Embryonic facial prominence (tissue), 1 donor: ENCODE results near the gene LGI4.
"Not testable (repeated sequence)": the region's sequence is repeated elsewhere in the genome, so short reads cannot be mapped to it uniquely, and the experiment has no call there.

Source experiments
- DNase-seq: peaks from one replicate; pipeline ENCODE4 v3.0.0-alpha.2; 2016; ENCODE audit errors: extremely low spot score

LGI4 gene

DNA sequence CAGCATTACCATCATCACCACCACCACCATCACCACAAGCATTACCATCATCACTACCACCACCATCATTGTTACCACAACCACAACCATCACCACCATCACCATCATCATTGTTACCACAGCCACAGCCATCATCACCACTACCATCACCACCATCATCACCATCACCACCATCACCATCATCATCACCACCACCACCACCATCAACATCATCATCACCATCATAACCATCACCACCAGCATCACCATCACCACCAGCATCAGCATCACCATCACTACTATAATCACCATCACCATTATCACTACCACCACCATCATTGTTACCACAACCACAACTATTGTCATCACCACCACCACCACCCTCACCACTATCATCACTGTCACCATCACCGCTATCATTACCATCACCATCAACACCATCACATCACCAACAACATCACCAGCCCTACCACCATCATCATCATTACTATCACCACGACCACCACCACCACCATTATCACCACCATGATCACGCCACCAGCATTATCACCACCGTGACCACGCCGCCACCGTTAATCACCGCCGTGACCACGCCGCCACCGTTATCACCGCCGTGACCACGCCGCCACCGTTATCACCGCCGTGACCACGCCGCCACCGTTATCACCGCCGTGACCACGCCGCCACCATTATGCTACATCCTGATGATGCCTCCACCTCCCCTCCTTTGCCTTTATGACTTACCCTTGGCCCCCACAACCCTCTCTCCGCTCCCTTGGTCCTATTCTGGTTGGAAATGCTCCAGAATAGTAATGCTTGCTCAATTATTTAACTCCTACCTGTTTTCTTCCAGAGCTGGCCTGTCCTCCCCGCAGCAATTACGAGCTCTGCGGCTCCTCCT, 29.2 kb downstream of the LGI4 start:
- no peak for DNase-seq

DNA sequence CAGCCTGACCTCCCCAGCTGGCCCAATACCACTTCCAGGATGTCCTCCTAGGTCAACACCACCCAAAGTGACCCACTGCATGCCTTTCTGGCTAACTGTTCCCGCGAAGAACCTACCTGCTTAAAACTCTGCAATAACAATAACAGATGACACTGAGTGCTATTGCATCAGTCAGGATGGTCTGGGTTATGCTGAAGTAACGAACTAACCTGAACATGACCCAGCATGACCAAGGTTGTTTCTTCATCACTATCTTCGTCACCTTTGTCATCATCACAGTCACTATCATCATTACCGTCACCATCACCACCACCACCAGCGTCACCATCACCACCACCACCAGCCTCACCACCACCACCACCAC, 29.8 kb downstream of the LGI4 start:
- DNase-seq: no peak

DNA sequence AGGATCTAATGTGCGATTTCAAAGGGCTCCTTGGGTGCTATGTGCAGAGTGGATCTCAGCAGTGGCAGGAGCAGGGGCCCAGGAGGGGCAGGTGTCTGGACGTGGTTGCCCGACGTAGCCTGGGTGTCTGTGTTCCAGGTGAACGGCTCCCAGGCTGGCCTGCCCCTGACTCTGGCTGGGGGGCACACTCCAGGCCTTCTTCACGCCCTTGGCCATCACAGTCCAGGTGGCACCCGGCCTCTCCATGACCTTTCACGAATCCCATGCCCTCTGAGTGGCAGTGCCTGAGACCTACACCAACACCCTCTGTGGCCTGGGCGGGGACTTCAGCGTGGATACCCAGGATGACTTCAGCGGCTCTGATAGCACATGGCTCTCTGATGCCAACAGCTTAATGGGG, 30.5 kb downstream of the LGI4 start:
- DNase-seq: no peak

DNA sequence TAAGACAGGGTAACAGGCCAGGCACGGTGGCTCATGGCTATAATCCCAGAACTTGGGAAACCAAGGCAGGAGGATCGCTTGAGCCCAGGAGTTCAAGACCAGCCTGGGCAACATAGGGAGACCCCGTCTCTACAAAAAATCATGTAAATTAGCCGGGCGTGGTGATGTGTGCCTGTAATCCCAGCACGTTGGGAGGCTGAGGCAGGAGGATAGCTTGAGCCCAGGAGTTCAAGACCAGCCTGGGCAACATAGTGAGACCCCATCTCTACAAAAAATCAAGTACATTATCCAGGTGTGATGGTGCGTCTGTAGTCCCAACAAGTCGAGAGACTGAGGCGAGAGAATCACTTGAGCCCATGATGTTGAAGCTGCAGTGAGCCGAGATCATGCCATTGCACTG, 31.2 kb downstream of the LGI4 start:
- not testable (repeated sequence) for DNase-seq

DNA sequence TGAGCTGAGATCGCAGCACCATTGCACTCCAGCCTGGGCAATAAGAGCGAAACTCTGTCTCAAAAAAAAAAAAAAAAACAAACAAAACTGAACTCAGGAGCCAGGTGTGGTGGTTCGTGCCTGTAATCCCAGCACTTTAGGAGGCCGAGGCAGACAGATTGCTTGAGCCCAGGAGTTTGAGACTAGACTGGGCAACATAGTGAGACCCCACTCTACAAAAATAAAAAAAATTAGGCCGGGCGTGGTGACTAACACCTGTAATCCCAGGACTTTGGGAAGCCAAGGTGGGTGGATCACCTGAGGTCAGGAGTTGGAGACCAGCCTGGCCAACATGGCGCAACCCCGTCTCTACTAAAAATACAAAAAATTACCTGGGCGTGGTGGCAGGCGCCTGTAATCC, 32.9 kb downstream of the LGI4 start:
- not testable (repeated sequence) for DNase-seq

DNA sequence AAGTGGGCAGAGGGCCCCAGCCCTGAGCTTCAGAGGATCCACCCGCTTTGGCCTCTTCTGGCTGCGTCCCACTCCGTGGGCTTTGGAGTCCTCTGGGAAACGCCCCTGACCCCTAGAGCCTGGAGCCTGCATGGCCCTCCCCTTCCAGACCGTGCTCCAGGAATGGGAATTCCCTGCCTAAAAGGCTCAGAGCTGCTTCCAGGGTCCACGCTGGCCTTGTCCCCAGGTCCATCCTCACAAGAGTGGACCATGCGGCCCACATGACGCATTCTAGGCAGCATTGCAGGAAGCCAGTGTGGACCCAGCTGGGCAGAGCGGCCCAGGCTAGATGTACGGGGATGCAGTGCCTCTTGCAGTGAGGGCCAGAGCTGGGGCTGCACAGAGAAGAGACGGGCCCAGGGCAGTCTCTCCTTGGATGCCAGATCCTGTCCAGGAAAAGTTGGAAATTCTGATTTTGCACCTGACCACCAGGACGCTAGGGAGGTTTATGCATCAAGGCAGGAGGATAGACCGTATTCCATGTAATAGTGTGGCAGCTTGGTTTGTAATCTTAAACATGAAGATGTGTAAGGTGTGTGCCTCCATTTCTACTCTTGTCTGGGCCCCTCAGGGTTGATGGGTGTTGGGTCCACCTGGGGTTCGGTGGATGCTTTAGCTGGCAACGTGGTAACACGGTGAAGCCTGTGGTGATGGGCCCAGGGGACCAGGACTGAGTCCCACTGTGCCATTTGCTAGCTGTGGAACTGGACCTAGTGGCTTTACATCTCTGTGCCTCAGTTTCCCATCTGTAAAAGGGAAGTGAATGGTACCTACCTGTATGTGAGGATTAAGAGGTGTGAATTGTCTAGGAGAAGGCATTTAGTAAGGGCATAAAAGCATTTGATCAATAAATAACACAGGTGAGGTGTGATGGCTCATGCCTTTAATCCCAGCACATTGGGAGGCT, 34.0 kb downstream of the LGI4 start:
- no peak for DNase-seq

DNA sequence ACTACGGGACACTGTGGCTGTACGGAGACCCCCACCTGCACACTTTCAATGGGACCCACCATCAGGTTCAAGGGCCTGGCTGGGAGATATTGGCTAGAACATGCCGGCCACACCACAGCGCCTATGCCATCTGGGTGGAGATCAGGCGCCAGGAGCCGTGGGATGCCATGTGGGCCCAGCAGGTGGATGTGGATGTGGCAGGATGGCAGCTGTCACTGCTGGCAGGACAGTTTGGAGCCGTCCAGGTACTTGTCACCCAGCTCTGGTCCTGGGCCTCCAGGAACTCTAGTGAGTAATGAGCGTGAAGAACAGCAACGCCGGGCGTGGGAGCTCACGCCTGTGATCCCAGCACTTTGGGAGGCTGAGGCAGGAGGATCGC, 35.0 kb downstream of the LGI4 start:
- no peak for DNase-seq

DNA sequence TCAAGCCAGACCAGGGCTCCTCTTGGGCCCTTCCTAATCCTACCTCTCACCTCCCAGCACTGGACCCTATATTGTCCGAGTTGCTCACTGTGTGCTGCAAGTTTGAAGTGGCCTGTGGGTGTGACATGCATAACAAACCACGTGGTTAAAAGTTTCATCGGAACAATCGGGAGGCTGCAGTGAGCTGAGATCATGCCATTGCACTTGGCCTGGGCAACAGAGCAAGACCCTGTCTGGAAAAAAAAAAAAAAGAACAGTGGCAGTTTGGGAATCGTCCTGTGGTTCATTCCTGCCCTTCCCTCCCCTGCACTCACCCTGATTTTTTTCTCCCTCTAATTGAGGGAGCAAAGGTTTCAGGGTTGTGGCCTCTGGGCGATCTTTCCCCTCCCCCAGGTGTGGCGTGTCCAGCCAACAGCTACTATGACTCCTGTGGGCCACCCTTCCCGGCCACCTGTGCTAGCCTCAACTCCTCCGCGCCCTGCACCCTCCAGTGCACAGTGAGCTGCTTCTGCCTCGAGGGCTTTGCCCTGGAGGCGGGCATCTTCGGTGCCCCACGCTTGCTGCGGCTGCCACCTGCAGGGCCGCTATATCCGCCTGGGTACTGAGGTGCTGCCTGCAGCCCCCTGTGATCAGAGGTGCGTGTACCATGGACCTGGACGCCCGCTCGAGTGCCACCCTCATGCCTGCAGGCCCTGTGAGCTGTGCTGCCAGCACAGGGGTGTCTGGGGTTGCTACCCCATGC, 35.5 kb downstream of the LGI4 start:
- DNase-seq: no peak

DNA sequence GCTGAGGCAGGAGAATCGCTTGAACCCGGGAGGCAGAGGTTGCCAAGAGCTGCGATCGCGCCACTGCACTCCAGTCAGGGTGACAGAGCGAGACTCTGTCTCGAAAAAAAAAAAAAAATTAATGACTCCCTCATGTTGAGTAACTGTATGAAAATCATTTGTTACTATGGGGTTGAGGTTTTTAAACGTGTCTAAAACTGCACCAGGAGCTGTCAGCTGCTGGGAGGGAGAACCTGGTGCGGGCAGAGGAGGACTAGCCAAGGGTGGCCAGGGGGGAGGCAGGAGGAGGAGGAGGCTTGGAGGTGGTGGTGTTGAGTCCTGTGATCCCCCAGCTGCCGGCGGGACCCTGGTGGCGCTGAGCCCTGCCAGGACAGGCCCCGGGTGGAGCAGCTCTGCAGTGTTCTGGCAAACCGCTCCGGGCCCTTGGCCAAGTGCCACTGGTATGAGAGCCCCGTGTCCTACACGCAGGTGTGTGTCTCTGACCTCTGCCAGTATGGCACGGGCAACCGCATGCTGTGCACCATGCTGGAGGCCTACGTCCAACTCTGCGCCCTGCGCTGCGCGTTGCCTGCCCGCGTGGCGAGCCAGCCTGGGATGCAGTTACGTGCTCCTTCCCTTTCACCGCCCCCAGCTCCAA, 36.3 kb downstream of the LGI4 start:
- no peak for DNase-seq

DNA sequence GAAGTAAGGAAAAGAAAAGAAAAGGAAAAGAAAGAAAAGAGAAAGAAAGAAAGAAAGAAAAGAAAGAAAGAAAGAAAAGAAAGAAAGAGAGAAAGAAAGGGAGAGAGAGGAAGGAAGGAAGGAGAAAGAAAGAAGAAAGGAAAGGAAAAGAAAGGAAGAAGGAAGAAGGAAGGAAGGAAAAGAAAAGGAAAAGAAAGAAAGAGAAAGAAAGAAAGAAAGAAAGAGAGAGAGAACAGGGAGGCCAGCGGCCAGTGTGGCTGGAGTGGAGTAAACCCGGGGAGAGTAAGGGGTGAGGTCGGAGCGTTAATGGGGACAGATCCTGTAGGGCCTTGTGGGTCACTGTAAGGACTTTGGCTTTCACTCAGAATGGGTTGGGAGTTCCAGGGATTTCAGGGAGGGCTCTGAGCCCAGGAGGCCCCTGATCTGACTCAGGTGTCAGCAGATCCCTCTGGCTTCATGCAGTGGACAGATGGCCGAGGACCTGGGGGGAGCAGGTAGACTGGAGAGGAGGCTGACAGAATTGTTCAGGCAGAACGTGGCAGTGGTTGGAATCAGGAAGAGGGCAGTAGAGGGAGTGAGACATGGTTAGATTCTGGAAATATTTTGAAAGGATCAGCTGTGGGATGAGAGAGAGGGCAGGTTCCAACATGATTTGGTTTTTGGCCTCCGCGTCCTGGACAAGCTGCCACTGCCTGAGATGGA, 39.0 kb downstream of the LGI4 start:
- no peak for DNase-seq

DNA sequence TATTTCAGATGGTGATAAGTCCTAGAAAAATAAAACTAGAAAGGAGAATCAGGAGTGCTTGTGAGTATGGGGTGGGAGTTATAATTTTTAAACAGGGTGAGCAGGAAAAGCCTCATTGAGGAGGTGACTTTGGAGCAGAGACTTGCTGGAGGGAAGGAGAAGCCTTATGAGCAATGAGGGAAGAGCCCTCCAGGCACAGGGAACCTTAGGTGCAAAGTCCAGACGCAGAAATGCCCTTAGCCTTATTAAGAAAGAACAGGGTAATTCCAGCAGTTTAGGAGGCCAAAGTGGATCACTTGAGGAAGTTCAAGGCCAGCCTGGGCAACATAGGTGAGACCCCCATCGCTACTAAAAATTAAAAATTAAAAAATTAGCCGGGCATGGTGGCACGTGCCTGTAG, 40.2 kb downstream of the LGI4 start:
- DNase-seq: no peak

DNA sequence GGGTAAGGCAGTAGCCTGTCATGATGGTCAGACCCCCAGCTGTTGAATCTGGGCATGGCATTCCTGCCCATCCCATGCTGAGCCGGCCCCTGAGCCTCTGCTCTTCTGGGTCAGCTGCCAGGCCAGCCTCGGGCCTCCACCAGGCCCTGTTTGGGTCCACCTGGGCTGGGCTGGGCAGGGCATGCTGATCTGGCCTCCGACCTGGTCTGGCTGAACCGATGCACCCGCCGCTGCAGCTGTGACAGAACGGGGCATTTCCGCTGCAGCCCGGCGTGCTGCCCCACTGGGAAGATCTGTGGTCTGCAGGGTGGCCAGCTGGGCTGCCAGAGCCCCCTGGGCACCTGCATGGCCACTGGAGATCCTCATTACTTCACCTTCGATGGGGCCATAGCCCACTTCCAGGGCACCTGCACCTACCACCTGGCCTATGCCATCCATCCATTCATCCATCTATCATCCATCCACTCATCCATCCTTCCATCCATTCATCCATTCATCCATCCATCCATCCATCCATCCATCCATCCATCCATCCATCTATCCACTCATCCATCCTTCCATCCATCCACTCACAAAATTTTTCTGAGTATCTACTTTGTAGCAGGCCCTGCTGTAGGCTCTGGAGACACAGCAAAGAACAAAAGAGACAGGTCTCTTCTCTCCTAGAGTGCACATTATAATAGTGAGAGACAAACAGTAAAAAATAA, 40.8 kb downstream of the LGI4 start:
- no peak for DNase-seq

DNA sequence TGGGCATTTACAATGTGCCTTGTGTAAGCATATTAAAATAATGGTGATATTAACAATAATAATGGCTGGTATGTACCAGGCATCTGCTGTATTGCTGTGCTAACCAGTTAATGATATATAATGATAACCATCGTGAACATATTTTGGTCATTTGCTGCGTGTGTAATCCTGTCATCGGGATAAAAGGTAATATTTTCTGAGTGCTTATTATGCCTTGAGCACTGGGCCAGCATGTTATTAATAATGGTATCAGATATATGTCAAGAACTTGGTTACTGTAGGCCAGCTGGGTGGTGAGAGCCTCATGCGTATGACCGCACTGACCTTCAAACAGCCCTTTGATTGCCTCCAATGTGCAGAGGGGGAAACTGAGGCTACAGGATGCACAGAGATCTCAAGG, 41.4 kb downstream of the LGI4 start:
- DNase-seq: no peak

DNA sequence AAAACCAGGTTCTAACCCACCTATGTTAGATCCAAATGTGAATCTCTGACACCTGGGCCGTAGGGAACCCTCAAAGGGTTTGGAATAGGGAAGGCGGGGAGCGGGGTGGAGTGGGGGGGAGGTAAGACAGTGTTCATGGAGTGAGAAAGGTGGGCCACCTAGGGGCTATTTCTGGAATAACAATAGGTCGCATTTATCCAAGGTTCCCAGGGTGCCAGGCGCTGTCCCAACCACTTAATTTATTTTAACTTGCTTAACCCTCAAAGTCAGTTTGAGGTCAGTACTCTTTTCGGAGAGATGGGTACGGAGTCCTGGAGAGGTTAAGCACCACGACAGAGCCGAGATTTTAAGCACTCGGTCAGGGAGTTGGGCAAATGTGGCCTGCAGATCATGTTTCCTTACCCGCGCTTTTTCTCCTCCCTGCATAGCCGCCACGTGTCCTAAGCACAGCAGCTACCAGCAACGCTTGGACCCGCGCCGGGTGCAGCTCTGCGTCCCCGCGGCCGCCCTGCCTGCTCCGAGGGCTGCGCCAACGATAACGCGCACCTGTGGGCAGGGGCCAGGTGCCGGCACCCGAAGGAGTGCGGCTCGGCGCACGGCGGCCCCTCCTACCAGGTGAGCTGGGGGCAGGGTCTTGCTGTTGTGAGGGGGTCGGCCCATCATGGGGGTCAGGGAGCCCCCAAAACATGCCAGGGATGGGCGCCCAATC, 44.2 kb downstream of the LGI4 start:
- no peak for DNase-seq

DNA sequence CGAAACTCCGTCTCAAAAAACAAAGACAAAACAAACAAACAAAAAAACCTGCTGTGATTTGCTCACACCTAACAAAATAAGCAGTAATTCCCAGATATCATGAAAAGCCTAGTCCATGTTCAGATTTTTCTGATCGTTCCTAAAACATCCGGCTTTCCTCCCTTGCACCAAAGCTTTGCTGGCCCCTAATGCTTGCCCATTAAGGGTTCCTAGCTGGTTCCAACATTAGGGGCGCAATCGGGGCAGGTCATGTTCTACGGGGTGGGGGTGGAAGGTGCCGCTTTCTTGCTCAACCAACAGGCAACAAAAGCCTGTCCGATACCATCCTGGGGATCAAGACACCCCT, 44.7 kb downstream of the LGI4 start:
- DNase-seq: no peak

DNA sequence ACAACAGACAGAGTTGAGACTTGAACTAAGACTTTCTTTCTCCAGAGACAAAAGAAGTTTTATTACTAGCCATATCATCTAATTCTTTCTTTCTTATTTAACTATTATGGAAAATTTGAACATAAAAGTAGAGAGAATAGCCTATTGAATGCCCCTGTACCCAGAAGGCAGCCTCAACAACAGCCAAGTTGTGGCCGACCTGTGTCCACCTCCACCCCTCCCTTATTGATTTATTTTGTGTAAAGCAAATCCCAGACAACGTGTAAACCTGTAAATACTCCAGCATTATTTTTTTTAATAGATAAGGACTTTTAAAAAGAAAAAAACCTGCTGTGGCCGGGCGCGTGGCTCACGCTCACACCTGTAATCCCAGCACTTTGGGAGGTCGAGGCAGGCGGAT, 45.3 kb downstream of the LGI4 start:
- no peak for DNase-seq

DNA sequence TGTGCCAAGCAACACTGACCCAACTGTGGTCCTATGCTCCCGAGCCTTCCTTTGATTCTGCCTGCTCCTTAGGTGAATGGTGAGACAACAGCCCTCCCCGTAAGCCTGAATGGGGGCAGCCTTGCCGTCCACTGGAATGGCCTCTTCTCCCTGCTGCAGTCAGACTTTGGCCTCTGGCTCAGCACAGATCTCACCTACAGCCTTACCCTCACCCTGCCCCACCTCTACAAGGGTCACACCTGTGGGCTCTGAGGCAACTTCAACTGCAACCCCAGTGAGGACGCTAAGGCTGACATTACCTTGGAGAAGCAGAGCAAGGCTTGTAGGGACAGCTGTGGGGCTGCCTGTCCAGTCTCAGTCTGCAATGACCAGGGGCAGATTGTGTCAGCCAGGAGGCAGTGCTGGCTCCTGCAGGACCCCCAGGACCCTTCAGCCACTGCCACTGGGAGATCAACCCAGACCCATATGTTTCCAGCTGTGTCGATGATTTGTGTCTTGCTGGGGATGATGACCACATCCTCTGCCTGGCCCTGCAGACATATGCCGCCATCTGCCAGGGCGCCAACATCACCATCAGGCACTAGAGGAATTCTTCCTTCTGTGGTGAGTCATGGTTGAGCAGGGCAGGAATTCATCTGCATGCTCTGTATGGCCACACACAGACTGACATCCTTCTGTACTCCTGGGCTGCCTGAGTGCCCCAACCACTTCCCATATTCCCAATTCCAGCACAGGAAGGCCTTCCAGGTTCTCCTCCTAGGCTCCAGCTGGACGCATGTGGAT, 46.5 kb downstream of the LGI4 start:
- DNase-seq: no peak

DNA sequence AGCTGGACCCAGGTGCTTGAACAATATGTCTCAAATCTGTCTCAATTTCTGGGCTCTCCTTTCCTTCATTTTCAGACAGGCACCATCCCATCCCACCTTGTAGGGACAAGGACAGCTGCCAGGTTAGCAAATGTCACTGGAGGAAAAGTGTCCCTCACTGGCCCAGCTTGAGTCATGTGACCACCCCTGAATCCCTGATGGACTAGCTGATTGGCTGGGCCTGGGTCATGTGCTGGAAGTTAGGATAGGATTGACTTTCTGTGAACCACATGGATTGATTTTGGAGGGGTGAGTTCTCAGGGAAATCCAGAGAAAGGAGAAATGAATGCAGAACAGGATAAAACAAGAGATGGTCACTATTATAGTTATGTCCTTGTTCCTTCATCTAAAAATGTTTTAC, 47.5 kb downstream of the LGI4 start:
- DNase-seq: no peak

DNA sequence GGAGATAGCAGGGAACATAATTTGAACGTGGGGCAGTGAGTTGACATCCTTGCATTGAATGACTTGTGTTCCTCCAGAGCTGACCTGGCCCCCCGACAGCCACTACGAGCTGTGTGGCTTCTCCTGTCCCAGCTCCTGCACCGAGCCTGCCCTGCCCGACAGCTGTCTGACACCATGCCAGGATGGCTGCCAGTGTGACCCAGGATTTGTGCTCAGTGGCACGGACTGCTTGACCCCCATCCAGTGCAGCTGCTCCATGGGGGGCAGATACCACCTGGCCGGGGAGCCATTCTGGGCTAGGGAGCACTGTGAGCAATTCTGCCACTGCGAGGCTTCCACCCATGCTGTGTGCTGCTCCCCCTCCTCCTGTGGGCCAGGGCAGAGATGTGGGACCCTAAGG, 48.4 kb downstream of the LGI4 start:
- no peak for DNase-seq
